H9 (cell line): ENCODE data around the gene WBP2. TPM values are rescaled to one million over a fixed set of nuclear protein-coding genes. Genes with fewer than 3 reads are reported as not detected.
"Not testable (repeated sequence)": the region's sequence is repeated elsewhere in the genome, so short reads cannot be mapped to it uniquely, and the experiment has no call there.

Source experiments
- DNase-seq: peaks from one replicate; pipeline ENCODE4 v3.0.0-alpha.2; 2017
- H2AFZ ChIP-seq: one replicate; pipeline ENCODE4 v1.6.1; 2013; ENCODE audit warnings: mild to moderate bottlenecking, low read length, control low read depth, moderate library complexity
- H2AK5ac ChIP-seq: 2 replicates; pipeline ENCODE4 v1.6.1; 2013; ENCODE audit warnings: low read length, control low read depth, mixed read lengths; ENCODE audit not compliant: insufficient read length
- H2BK120ac ChIP-seq: one replicate; pipeline ENCODE4 v1.6.1; 2013; ENCODE audit warnings: low read depth, mild to moderate bottlenecking, low read length, control low read depth, inconsistent platforms; ENCODE audit not compliant: poor library complexity, severe bottlenecking
- H2BK12ac ChIP-seq: 2 replicates; pipeline ENCODE4 v1.6.1; 2013; ENCODE audit warnings: low read length, control low read depth, mixed read lengths, low read depth; ENCODE audit not compliant: insufficient read length
- H2BK15ac ChIP-seq: 2 replicates; pipeline ENCODE4 v1.6.1; 2013; ENCODE audit warnings: low read depth, low read length, control low read depth
- H2BK20ac ChIP-seq: one replicate; pipeline ENCODE4 v1.6.1; 2013; ENCODE audit warnings: low read depth, mild to moderate bottlenecking, low read length, control low read depth, inconsistent platforms; ENCODE audit not compliant: poor library complexity, severe bottlenecking
- H2BK5ac ChIP-seq: 2 replicates; pipeline ENCODE4 v1.6.1; 2013; ENCODE audit warnings: low read length, control low read depth, mixed read lengths; ENCODE audit not compliant: insufficient read length
- H3K14ac ChIP-seq: 2 replicates; pipeline ENCODE4 v1.6.1; 2013; ENCODE audit warnings: low read length, control low read depth; ENCODE audit not compliant: insufficient read depth
- H3K18ac ChIP-seq: 2 replicates; pipeline ENCODE4 v1.6.1; 2013; ENCODE audit warnings: low read depth, mild to moderate bottlenecking, mixed read lengths, low read length, control low read depth; ENCODE audit not compliant: insufficient read length
- H3K23ac ChIP-seq: 2 replicates; pipeline ENCODE4 v1.6.1; 2013; ENCODE audit warnings: low read length, control low read depth, mixed read lengths, low read depth; ENCODE audit not compliant: insufficient read length
- H3K23me2 ChIP-seq: 2 replicates; pipeline ENCODE4 v1.6.1; 2013; ENCODE audit warnings: low read depth, mild to moderate bottlenecking, mixed read lengths, low read length, control low read depth; ENCODE audit not compliant: insufficient read length, poor library complexity, severe bottlenecking
- H3K27ac ChIP-seq: 2 replicates; pipeline ENCODE4 v1.5.1; 2013; ENCODE audit warnings: low read length, control low read depth, mixed read lengths, low read depth; ENCODE audit not compliant: insufficient read length
- H3K27me3 ChIP-seq: 2 replicates; pipeline ENCODE4 v1.6.1; 2013; ENCODE audit warnings: low read length, control low read depth, inconsistent platforms; ENCODE audit not compliant: insufficient read depth
- H3K4ac ChIP-seq: 2 replicates; pipeline ENCODE4 v1.6.1; 2013; ENCODE audit warnings: low read depth, mild to moderate bottlenecking, control low read depth, inconsistent platforms, low read length, moderate library complexity
- H3K4me1 ChIP-seq: 2 replicates; pipeline ENCODE4 v1.6.1; 2013; ENCODE audit warnings: low read length, control low read depth, inconsistent platforms; ENCODE audit not compliant: insufficient read depth
- H3K4me2 ChIP-seq: 2 replicates; pipeline ENCODE4 v1.6.1; 2013; ENCODE audit warnings: low read length, control low read depth, mixed read lengths; ENCODE audit not compliant: insufficient read length, insufficient read depth
- H3K56ac ChIP-seq: 2 replicates; pipeline ENCODE4 v1.6.1; 2013; ENCODE audit warnings: low read depth, mild to moderate bottlenecking, mixed read lengths, low read length, control low read depth; ENCODE audit not compliant: insufficient read length
- H3K79me1 ChIP-seq: 2 replicates; pipeline ENCODE4 v1.6.1; 2013; ENCODE audit warnings: low read depth, mild to moderate bottlenecking, moderate library complexity, low read length, control low read depth, inconsistent platforms; ENCODE audit not compliant: insufficient read depth, poor library complexity, severe bottlenecking
- H3K79me2 ChIP-seq: 2 replicates; pipeline ENCODE4 v1.6.1; 2013; ENCODE audit warnings: low read length, control low read depth, inconsistent platforms; ENCODE audit not compliant: insufficient read depth
- H3K9ac ChIP-seq: 2 replicates; pipeline ENCODE4 v1.6.1; 2013; ENCODE audit warnings: low read length, control low read depth, mixed read lengths; ENCODE audit not compliant: insufficient read length; ENCODE audit errors: extremely low read depth
- H3K9me3 ChIP-seq: one replicate; pipeline ENCODE4 v1.6.1; 2013; ENCODE audit warnings: low read depth, low read length, inconsistent platforms; ENCODE audit not compliant: control insufficient read depth
- H3T11ph ChIP-seq: one replicate; pipeline ENCODE4 v1.6.1; 2013; ENCODE audit warnings: mild to moderate bottlenecking, low read length, control low read depth, inconsistent platforms
- H4K20me1 ChIP-seq: one replicate; pipeline ENCODE4 v1.6.1; 2013; ENCODE audit not compliant: control insufficient read depth, insufficient read length, insufficient read depth
- H4K5ac ChIP-seq: 2 replicates; pipeline ENCODE4 v1.6.1; 2013; ENCODE audit warnings: low read depth, mild to moderate bottlenecking, mixed read lengths, low read length, control low read depth; ENCODE audit not compliant: insufficient read length
- H4K8ac ChIP-seq: replicated peaks from 2 replicates; pipeline ENCODE4 v1.6.1; 2013; ENCODE audit warnings: low read length, control low read depth, mixed read lengths, low read depth; ENCODE audit not compliant: insufficient read length
- H4K91ac ChIP-seq: 2 replicates; pipeline ENCODE4 v1.6.1; 2013; ENCODE audit warnings: low read depth, mild to moderate bottlenecking, moderate library complexity, mixed read lengths, low read length, control low read depth; ENCODE audit not compliant: insufficient read length
- H3K27ac Mint-ChIP-seq, 3 experiments: 2 replicates in 2 of 3; 3 replicates in 1 of 3; pipeline ENCODE4 v1.8.0; 2020 to 2021; ENCODE audit warnings: mixed read lengths in 3 of 3, mild to moderate bottlenecking in 1 of 3, moderate library complexity in 1 of 3
- H3K27me3 Mint-ChIP-seq: 2 replicates; pipeline ENCODE4 v1.8.0; 2021; ENCODE audit warnings: low read depth, mild to moderate bottlenecking, moderate library complexity, mixed read lengths
- H3K36me3 Mint-ChIP-seq, 3 experiments: 2 replicates in 2 of 3; 3 replicates in 1 of 3; pipeline ENCODE4 v1.8.0; 2020 to 2021; ENCODE audit warnings: low read depth in 3 of 3, mixed read lengths in 3 of 3; ENCODE audit not compliant: insufficient read depth in 1 of 3
- H3K4me1 Mint-ChIP-seq, 2 experiments: 2 replicates each; pipeline ENCODE4 v1.8.0; 2020; ENCODE audit warnings: mixed read lengths in 2 of 2
- H3K4me3 Mint-ChIP-seq, 2 experiments: 2 replicates in 1 of 2; 3 replicates in 1 of 2; pipeline ENCODE4 v1.8.0; 2020 to 2021; ENCODE audit warnings: mild to moderate bottlenecking in 2 of 2, mixed read lengths in 2 of 2, moderate library complexity in 1 of 2
- H3K9me3 Mint-ChIP-seq, 2 experiments: 2 replicates in 1 of 2; 3 replicates in 1 of 2; pipeline ENCODE4 v1.8.0; 2020; ENCODE audit warnings: mild to moderate bottlenecking in 2 of 2, mixed read lengths in 2 of 2, moderate library complexity in 1 of 2
- CTCF ChIP-seq: fragments of 200-600 bp; sonication (generic); conservative IDR thresholded peaks from 3 replicates; pipeline ENCODE4 v1.8.0; 2021; ENCODE audit warnings: antibody characterized with exemption, mild to moderate bottlenecking
- WGBS: extraction: QIAGEN DNeasy Blood & Tissue Kit; methylation state at CpG from one replicate; pipeline ENCODE4 v1.1.7; 2013; ENCODE audit warnings: missing lambda C conversion rate, low lambda C conversion rate, mixed read lengths; ENCODE audit not compliant: insufficient read length; ENCODE audit errors: extremely low coverage; 5-methylcytosine and 5-hydroxymethylcytosine counted together
- total RNA-seq: library from RNA; stranded (reverse); gene quantifications from 2 replicates; pipeline ENCODE4 v1.2.1, GENCODE V29; 2021

Gene WBP2
- total RNA-seq, 1 experiment from 2014 or later = 63.2 TPM

GRCh38 chr17:75872434-75873351, 17.6 kb upstream of the WBP2 start:
- H2BK120ac ChIP-seq = peak overlapping the region; percentile 69
- TF ChIP-seq CTCF = no peak
- H3K27ac ChIP-seq = no peak overlapping the region

GRCh38 chr17:75870228-75870627, 15.1 kb upstream of the WBP2 start:
- not testable (repeated sequence) for H2BK20ac ChIP-seq, H2AK5ac ChIP-seq, H3K4me1 ChIP-seq, H3K18ac ChIP-seq, H4K8ac ChIP-seq, H3T11ph ChIP-seq, H3K27me3 ChIP-seq, H3K9ac ChIP-seq, H3K79me2 ChIP-seq, H2BK120ac ChIP-seq, DNase-seq, H3K56ac ChIP-seq, H2BK15ac ChIP-seq, H4K91ac ChIP-seq, H3K14ac ChIP-seq, H2BK5ac ChIP-seq, H3K23me2 ChIP-seq, H3K36me3 Mint-ChIP-seq, H3K4me2 ChIP-seq, H3K4me3 Mint-ChIP-seq, H3K23ac ChIP-seq, H2AFZ ChIP-seq, H3K27ac ChIP-seq, H4K5ac ChIP-seq, H3K4ac ChIP-seq, H2BK12ac ChIP-seq, H3K9me3 Mint-ChIP-seq, H3K9me3 ChIP-seq, H3K27me3 Mint-ChIP-seq, H3K27ac Mint-ChIP-seq, H4K20me1 ChIP-seq, H3K79me1 ChIP-seq
- WGBS = no CpG with 5 or more reads among the region's 10 CpGs
- peaks cover 10 to 16% of the 10 kb centered on the region in 2 experiments for H3K4me1 Mint-ChIP-seq

More at GRCh38 chr17:75872434-75873351, 17.6 kb upstream of the WBP2 start:
- Histone ChIP-seq H3K14ac (peak overlapping the region; percentile 34), H3K18ac (peak overlapping the region; percentile 72), H2BK15ac (no peak overlapping the region), H2BK12ac (no peak overlapping the region), H3K9ac (no peak overlapping the region), H3K27me3 (peaks cover 3% of the 10 kb centered on the region; the same call in 1 of the 2 replicates), H4K91ac (no peak overlapping the region), H3K9me3 (no peaks in the 10 kb centered on the region), H3K4me1 (peaks cover 3% of the 10 kb centered on the region; the same call in 1 of the 2 replicates), H3T11ph (no peak overlapping the region), H2AK5ac (no peak overlapping the region), H2BK5ac (no peak overlapping the region), H3K23ac (no peak overlapping the region), H4K8ac (no peak overlapping the region), H2AFZ (no peak overlapping the region), H2BK20ac (no peak overlapping the region), H3K79me1 (no peaks in the 10 kb centered on the region), H3K79me2 (no peaks in the 10 kb centered on the region), H3K23me2 (peaks cover 10% of the 10 kb centered on the region), H3K4ac (no peak overlapping the region; the same call in 1 of the 2 replicates), H4K20me1 (no peaks in the 10 kb centered on the region), H4K5ac (no peak overlapping the region), H3K4me2 (no peak overlapping the region), H3K56ac (no peak overlapping the region)
- H3K36me3 Mint-ChIP-seq = no peaks in the 10 kb centered on the region; a peak in 2 of 7 replicates
- DNase-seq = peak; percentile 75
- H3K4me1 Mint-ChIP-seq = peaks cover 27 to 29% of the 10 kb centered on the region in 2 experiments
- H3K9me3 Mint-ChIP-seq = no peaks in the 10 kb centered on the region
- no peak overlapping the region for H3K4me3 Mint-ChIP-seq
- H3K27ac Mint-ChIP-seq = peak overlapping the region in 1 of 3 experiments; percentile 77; a peak in 2 of 7 replicates
- H3K27me3 Mint-ChIP-seq = peaks cover 14% of the 10 kb centered on the region
- WGBS = no CpG with 5 or more reads among the region's 13 CpGs
